GM12875 (cell line): ENCODE measurements around the gene SLC16A1.

Experiments
- H3K4me3 ChIP-seq: one replicate; pipeline ENCODE4 v1.5.1; 2011; ENCODE audit warnings: low read depth, low read length, control low read depth
- CTCF ChIP-seq: IDR thresholded peaks from 2 replicates; pipeline ENCODE4 v1.5.1; 2011; ENCODE audit warnings: low read depth, mild to moderate bottlenecking, control low read depth, inconsistent platforms, low read length, moderate library complexity, borderline replicate concordance; ENCODE audit not compliant: insufficient read depth

The SLC16A1 gene

GRCh38 chr1:112926858-112927257, 29.1 kb downstream of the SLC16A1 start:
- no peak for TF ChIP-seq CTCF
- no peak overlapping the region for H3K4me3 ChIP-seq

- TF ChIP-seq CTCF: no peak
- no peak overlapping the region for H3K4me3 ChIP-seq
Measured at GRCh38 chr1:112925015-112925414, 31.0 kb downstream of the SLC16A1 start.

- H3K4me3 ChIP-seq: no peak overlapping the region
- TF ChIP-seq CTCF: no peak
Measured at GRCh38 chr1:112923959-112924349, 32.0 kb downstream of the SLC16A1 start.

- H3K4me3 ChIP-seq: no peak overlapping the region
- no peak for TF ChIP-seq CTCF
Measured at GRCh38 chr1:112923234-112923958, 32.6 kb downstream of the SLC16A1 start.

- H3K4me3 ChIP-seq: no peak overlapping the region
- TF ChIP-seq CTCF: no peak
Measured at GRCh38 chr1:112911506-112912220, 44.3 kb downstream of the SLC16A1 start.

- H3K4me3 ChIP-seq: no peak overlapping the region
- no peak for TF ChIP-seq CTCF
Measured at GRCh38 chr1:112909847-112910246, 46.1 kb downstream of the SLC16A1 start.
